NCI-H2081 treated with DMSO at 0.1 percent for 48 hours (cell line): ENCODE measurements around the gene MYMX.
"Not testable (repeated sequence)": the region's sequence is repeated elsewhere in the genome, so short reads cannot be mapped to it uniquely, and the experiment has no call there.

Source experiments
- DNase-seq: peaks from one replicate; lab custom pipeline; 2025; lab: John Stamatoyannopoulos, UW

The MYMX gene

DNA sequence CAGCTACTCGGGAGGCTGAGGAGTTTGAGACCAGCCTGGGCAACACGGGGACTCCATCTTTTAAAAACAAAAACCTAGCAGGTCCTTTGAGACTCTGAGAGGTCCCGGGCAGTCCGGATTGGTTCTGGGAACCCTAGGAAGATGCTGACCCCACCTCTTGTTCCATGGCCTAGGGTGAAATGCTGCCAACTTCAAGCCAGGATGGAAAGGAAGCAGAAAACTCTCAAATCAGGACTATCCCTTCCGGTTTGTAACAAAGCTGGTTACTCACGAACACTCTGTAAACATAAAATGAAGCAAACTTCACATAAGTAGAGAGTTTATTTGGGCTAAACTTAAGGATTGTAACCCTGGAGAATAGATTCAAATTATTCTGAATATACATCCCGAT, 30.1 kb upstream of the MYMX start:
- DNase-seq = no peak

GRCh38 chr6:44188819-44189218, 27.9 kb upstream of the MYMX start:
- no peak for DNase-seq

GRCh38 chr6:44189257-44189656, 27.5 kb upstream of the MYMX start:
- DNase-seq = no peak

DNA sequence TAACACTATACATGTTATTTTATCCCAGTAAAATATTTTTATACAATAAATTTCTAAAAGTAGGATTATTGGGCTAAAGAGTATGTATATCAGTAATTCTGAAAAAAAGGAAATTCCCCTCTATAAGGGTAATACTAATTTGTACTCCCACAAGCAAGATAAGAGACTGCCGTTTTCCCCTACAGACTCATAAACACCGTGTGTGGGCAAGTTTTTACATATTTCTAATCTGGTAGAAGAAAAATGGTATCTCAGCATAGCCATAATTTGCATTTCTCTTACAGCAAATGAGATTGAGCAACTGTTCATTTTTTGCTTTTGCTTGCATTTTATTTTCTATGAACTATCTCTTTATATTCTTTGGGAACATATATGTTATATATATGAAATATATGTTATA, 26.0 kb upstream of the MYMX start:
- no peak for DNase-seq

DNA sequence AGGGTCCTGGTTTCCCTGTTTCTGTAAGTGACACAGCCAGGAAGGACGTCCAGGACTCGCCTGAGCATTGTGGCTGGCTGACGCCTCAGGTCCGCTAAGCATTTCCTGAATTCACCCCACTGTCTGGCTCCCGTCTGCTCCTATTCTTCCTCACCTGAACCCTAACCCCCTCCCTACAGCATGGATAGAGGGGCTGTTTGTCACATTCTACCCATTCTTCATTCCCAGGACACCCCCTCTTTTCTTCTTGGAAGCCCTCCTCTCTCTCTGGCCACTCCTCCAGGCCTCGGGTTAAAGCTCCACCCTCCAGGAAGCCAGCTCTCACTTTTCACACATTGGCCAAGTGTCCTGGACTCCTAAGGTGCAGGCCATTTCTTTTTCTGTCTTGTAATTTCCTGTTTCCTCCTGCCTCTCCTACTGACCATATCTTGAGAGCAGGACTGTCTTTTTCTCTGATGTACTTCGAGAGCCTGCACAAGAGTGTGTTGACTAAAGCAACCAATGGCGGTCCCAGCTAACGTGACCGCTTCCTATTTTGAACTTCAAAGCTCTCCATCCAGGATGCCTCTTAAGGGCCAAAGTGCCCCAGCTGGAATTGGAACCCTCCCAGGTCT, 24.2 kb upstream of the MYMX start:
- no peak for DNase-seq

DNA sequence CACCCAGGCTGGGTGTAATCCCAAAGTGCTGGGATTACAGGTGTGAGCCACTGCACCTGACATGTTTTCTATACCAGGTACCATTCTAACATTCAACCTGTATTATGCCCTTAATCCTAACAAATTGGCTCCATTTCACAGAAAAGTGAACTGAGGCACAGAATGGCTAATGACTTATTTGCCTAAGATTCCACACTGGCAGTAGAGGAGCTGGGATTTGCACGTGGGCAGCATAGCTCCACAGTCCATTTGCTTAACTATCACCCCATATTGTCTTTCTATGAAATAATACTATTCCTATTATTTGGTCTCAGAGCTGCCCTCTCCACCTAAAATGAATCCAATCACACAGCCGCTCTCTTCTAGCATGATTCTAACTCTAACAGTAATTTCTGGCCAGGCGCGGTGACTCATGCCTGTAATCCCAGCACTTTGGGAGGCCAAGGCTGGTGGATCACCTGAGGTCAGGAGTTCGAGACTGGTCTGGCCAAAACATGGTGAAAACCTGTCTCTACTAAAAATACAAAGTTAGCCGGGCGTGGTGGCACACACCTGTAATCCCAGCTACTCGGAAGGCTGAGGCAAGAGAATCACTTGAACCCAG, 23.3 kb upstream of the MYMX start:
- no peak for DNase-seq

- no peak for DNase-seq
These were observed 22.4 kb upstream of the MYMX start for GRCh38 chr6:44194326-44194725.

GRCh38 chr6:44196351-44196750, 20.4 kb upstream of the MYMX start:
- DNase-seq = not testable (repeated sequence)

GRCh38 chr6:44198684-44199083, 18.0 kb upstream of the MYMX start:
- no peak for DNase-seq

DNA sequence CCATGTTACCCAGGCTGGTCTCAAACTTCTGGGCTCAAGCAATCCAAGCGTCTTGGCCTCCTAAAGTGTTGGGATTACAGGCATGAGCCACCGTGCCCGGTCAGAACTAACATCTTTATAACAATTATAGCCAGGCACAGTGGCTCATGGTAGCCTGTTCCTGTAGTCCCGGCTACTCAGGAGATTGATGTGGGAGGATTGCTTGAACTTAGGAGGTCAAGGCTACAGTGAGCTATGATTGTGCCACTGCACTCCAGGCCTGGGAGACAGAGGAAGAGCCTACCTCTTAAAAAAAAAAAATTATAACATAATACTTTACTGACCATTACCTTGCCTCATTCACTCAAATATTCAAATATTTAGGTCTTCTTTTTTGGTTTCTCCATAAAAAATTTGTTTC, 16.8 kb upstream of the MYMX start:
- no peak for DNase-seq

GRCh38 chr6:44201200-44201599, 15.5 kb upstream of the MYMX start:
- DNase-seq = no peak

- DNase-seq = no peak
These were observed 15.0 kb upstream of the MYMX start for GRCh38 chr6:44201638-44202303.

GRCh38 chr6:44202332-44202971, 14.3 kb upstream of the MYMX start:
- DNase-seq = no peak

DNA sequence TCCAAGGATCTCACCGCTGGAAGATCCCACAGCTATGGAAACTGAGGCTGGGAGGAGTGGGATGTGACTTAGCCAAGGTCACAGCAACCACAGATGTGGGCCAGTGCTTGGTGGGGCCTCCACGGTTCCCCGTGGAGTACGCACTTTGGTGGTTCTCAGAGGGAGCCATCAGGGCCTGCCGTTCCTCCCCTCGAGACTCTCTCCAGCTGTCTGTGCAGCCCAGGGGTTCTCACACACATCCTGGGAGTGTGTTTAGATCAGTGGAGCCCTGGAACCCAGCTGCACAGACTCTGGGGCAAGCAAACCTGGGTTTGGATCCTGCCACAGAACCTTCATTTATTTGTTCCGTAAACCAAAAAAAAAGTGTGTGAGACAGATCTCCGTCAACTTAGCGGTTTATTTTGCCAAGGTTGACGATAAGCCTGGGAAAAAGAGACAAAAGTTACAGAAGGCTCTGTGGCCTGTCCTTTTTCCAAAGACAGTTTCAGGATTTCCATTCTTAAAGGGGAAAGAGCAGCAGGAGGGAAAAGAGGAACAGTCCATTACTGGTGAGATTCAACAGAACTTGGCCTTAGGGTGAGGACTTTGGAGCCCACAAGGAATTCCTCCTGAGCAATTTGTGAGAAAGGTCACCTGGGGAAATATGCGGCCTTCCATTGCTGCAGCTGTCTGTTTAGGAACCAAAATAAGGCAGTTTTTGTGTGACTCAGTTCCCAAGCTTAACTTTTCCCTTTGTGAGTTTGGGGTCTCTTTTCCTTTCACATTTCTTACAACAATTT, 13.6 kb upstream of the MYMX start:
- no peak for DNase-seq

DNA sequence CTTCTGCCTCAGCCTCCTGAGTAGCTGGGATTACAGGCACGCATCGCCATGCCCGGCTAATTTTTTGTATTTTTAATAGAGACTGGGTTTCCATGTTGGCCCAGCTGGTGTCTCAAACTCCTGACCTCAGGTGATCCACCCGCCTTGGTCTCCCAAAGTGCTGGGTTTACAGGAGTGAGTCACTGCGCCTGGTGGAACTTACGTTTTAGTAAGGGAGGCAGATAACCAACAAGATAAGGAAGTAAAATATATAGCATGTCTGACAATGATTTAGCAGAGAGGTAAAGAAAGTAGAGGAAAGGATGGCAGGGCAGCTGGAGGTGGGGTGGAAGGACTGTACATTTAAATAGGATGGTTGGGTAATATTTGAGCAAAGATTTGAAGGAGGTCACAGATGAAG, 12.8 kb upstream of the MYMX start:
- DNase-seq = no peak

DNA sequence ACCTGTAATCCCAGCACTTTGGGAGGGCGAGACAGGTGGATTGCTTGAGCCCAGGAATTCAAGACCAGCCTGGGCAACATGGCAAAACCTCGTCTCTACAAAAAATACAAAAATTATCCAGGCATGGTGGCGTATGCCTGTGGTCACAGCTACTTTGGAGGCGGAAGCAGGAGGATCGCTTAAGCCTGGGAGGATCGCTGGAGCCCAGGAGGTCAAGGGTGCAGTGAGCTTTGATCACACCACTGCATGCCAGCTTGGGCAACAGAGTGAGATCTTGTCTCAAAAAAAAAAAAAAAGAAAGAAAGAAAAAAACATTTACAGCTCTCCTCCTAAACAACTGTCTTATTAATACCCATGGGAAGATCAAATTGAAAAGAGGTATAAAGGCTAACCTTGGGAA, 8.8 kb upstream of the MYMX start:
- DNase-seq = no peak

- no peak for DNase-seq
These were observed 5.4 kb upstream of the MYMX start for GRCh38 chr6:44211284-44211683.

DNA sequence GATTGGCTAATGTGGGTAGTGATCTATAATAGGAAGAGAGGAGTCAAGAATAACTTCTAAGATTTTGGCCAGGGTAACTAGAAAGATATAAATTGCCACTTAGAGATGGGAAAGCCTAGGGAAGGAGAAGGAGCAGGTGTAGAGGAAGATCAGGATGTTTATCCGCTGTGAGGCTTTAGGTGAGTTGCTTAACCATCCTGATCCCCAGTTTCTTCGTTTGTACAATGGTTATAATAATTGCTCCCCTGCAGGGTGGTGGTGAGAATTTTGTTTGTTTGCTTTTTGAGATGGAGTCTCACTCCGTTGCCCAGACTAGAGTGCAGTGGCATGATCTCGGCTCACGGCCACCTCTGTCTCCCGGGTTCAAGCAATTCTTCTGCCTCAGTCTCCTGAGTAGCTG, 2.4 kb upstream of the MYMX start:
- no peak for DNase-seq

DNA sequence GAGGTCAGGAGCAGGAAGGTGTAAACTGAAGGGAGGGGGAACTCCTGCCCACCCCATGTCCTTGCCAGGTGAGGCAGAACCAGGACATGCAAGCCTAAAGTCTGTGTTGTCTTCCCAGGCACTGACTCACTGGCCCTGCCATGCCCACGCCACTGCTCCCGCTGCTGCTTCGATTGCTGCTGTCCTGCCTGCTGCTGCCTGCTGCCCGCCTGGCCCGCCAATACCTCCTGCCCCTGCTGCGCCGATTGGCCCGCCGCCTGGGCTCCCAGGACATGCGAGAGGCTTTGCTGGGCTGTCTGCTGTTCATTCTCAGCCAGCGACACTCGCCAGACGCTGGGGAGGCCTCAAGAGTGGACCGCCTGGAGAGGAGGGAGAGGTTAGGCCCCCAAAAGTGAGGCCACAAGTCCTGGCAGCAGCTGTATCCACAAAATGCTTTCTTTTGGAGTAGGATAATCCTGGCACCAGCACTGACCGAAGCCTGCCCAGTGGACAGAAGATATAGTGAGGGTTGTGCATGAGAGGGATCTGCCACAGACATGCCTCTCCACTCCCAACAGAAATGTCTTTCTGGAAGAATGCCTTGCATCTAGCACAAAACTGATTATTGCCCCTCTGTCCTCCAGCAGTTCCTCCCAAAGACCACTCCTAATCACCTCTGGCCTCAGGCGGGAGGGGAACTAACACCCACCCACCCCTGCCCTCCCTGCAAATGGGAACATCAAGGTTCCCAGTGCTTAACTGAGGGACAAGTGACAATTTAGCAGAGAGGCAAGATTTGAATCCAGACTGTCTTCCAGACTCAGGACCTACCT, 812 bp downstream of the MYMX start:
- no peak for DNase-seq

DNA sequence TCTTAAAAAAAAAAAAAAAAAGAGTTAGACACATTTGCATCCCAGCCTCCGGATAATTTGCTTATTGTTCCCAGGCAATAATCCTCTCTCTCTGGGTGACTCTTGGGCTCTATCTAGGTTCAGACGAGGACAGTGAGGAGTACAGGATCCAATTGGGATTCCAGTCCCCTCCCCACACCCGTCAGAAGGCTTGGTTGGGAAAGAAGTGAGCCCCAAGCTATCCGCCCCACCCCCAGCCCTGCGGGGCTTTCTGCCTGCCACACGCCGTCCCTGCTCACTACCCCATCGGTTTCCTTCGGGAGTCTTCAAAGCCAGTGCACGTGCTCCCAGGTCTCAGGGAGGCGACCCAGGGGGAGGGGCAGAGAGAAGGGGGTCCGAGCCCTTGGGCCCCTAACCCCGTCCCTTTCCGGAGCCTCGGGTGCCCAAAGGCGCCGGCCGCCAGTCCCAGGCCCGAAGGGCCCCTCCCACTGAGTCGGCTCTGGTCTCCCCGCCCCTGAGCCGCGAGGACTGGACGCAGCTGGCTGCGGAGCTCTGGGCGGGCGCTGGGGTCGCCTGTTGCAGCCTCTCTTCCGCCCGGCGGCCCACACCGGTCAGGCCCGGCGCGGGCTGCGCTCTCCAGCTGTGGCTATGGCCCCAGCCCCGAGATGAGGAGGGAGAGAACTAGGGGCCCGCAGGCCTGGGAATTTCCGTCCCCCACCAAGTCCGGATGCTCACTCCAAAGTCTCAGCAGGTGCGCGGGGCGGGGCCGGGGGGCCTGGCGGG, 2.5 kb downstream of the MYMX start:
- DNase-seq = no peak
